GM19043 (cell line): ENCODE data around the gene TNFAIP2.

ENCODE experiments used
- ATAC-seq: cut with Tn5 transposase; IDR thresholded peaks from one replicate; pipeline ENCODE4 v1.9.1; 2021; ENCODE audit warnings: low read depth; ENCODE audit not compliant: unreplicated experiment

Gene TNFAIP2

DNA sequence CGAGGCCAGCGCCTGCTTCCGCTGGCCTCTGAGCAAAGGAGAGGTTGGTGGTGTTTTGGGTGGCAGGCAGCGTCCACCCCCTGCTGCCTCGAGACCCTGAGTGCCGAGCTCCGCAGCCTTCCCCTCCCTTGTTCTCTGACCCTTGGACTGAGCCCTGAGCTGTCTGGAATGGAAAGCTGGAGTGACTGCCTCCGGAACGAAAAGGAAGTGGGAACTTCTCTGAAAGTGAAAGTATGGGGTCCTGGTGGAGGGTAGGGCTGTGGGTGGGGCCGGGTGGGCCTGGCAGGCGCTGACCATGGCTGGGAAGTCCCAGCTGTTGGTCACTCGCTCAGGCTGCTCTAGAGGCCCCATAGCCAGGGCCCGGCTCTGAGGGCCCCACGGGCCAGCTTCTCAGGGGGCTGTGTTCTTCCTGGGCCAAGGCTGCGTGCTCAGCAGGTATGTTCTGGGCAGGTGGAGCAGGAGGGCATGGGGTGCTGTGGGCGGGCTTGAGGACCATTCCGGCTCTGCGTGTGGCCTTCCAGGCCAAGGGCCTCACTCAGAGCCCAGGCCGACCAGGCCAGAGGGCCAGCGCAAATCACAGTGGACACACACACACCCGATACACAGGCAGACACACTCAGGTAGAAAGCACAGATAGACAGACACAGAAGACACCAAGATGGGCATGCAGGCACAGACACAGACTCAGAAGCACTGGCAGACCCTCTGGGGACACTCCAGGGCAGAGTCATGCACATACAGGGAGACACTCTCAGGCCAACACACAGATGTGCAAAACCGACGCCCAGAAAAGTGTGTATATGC lies 28.7 kb upstream of the TNFAIP2 start, which contains the start of gene EXOC3L4:
EXOC3L4 (plus strand) TSS at position 320 of the 804 bp plus-strand sequence. CDS start 5,495 bp downstream, outside the sequence.
- ATAC-seq = no peak

GRCh38 chr14:103095210-103095778 lies 28.0 kb upstream of the TNFAIP2 start:
- no peak for ATAC-seq

- no peak for ATAC-seq
These were observed 26.9 kb upstream of the TNFAIP2 start for GRCh38 chr14:103096387-103096786.

DNA sequence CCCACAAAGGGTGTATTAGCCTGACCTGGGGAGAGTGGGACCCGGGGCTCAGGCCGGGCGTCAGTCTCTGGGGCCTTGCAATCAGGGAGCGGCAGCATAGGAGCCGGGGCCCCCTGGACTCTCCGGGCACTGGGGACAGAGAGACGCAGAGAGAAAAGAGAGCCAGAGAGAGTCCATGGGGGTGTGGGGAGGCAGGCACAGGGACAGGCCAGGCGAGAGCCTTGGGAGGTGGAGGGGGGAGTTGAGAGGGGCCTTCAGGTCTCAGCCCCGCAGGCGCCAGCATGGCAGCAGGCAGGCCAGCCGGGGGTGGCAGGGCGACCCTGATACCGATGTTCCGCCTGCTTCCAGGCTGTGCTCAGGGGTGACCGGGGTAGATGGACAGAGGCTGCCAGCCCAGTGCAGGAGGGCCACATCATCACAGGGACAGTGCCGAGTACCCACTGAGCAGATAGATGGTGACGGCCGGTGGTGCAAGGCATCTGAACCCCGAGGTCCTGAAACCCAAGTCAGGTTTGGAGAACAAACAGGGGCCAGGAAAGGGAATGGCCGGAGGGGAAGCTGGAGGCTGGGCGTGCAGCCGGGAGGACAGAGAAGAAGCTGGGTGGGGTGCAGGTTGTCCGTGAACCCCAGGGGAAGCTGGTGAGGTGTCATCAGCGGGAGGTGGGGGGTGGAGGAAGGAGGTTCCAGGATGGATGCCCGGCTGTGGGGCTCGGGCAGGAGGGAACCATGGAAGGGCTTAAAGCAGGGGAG lies 25.8 kb upstream of the TNFAIP2 start:
- ATAC-seq = no peak

- ATAC-seq = no peak
These were observed 25.0 kb upstream of the TNFAIP2 start for GRCh38 chr14:103097994-103098957.

GRCh38 chr14:103099081-103099732 lies 24.1 kb upstream of the TNFAIP2 start:
- no peak for ATAC-seq

DNA sequence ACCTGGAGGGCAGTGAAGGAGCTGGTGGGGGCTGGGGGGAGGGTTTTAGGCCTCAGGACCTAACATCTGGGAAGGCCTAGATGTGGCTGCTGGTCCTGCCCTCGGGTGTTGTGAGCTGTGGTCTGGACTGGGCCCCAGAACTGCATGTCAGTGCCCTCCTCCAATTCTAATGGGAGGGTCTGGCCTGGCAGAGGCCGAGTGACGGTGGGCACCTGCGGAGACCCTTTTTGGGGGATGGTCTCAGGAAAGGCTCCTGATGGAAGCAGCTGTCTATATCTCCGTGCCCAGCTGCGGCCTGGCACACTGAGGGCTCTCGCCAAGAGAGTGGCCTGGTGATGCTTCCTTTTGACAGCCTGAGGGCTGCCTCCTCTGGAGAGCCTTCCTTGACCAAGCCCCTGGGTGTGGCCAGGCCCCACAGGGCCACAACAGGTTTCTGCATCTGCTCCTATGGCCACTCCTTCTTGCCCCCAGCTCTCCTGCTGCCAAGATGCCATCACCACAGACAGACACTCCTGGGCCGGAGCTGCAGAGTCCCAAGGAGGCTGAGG lies 23.5 kb upstream of the TNFAIP2 start:
- no peak for ATAC-seq

DNA sequence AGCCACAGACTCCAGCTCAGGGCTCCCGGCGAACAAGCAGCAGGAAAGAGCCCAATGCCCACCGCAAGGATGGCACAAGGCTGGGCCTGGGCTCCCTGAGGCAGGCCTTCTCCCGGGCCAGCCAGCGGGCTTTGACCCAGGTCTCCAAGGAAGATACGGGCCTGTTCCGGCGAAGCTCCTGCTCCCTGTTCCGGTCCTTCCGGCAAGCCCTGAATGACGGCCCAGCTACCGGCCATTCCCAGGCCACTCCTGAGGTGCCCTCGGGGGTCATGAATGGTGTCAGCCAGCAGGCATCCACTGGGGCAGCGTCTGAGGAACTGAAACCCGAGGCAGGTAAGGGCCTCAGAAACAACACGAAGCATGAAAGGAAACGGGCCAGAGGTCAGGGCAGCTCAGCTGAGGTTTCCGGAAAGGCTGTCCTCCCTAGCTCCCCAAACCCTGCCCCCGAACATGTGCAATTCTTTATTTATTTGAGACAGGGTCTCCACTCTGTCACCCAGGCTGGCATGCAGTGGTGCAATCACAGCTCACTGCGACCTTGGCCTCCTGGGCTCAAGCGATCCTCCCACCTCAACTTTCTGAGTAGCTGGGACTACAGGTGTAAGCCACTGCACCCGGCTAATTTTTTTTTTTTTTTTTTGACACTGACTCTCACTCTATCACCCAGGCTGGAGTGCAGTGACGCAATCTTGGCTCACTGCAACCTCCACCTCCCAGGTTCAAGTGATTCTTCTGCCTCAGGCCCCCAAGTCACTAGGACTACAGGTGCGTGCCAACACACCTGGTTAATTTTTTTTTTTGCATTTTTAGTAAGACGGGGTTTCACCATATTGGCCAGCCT lies 22.8 kb upstream of the TNFAIP2 start:
- ATAC-seq = no peak

DNA sequence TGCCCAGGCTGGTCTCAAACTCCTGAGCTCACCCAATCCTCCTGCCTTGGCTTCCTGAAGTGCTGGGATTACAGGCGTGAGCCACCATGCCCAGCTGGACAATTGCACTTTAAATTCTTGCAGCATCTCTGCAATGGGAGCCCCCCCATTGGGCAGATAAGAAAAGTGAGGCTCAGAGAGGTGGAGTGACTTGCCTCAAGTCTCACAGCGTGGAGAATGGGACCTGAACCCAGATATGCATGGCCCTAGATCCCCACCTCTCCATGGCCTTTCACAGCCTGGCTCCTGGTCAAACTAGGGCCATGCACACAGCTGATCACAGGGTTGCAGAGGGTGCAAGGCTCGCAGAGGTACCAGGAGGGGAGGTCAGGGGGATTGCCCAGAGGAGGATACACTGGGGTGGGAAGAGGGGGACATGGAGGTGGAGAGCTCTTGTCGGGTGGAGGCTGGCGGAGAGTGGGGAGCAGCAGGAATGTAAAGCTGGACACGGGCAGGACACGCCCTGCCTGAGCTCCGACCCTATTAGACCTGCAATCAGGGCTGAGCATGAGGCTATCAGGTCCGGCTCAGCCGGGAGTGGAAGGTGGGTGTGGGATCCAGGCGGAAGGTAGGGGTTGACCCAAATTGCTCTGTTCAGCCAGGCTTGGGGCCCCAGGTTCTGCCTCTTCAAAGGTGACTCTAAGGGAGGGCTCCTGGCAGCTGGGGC lies 21.9 kb upstream of the TNFAIP2 start:
- no peak for ATAC-seq

DNA sequence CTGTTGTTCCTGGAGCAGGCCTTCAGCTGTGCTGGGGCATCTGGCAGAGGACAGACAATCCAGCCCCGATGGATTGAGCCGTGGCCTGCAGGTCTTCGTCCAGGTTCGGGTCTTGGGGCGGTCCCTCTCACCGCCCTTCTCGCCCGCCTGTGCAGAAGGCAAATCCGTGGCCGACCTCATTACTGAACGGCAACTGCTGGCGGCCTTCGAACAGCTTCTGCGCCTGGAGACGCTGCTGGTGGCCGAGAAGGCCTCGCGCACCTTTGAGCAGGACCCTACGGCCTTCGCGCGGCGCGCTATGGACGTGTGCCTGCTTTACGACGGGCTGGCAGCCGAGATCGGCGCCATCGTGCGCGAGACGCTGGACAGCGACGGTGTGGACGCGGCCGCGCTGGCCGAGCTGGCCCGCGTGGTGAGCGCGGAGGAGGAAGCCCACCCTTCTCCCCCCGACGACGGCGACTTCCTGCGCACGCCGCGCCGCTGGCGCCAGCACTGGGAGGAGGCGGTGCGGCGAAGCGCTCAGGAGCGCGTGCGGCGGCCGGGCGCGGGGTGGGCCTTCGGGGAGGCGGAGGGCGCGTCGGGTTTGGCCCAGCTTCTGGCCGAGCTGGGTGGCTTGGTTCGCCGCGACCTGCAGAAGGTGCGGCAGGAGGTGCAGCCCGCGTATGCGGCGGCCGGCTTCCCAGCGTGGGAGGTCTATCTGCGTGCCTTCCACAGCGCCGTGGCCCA lies 21.1 kb upstream of the TNFAIP2 start:
- ATAC-seq = no peak

- no peak for ATAC-seq
These were observed 20.5 kb upstream of the TNFAIP2 start for GRCh38 chr14:103102689-103103260.

DNA sequence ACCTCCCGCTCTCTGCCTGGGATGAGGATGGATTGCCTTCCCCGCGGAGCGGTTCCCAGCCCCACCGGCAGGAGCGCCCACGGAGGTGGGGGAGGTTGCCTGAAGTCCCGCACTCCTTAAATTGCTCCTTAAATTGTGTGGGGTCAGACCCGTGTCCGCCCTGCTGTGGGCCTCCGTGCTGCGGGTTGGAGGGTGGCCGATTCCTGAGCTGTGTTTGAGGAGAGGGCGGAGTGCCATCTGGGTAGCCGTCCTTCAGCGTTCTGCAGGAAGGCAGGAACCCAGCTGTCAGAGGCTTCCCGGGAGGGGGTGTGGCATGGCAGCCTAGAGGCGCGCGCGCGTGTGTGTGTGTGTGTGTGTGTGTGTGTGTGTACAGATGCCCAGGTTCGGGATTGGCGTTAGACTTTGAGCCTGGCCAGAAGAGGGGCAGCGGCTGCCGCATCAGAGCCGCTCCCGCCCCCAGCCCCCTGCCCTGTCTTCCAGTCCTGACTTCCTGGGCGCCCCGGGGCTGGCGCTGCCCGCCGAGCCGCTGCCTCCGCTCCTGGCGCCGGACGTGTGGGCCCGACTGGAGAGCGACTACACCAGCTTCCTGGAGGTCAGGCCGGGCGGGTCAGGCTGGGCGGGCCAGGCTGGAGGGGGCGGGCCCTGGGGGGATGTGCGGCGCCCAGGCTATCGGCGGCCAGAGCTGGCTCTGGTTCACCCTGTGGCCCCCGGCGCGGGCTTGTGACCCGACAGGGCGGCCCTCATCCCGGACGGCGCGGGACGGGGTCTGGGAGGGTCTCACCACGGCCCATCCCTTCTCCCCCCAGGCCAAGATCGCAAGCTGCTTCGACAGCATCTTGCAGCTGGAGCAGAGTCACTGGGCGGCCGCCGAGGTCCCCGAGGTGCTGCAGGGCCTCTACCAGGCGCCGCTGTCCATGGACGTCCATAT lies 19.5 kb upstream of the TNFAIP2 start:
- no peak for ATAC-seq

GRCh38 chr14:103104389-103104653 lies 18.9 kb upstream of the TNFAIP2 start:
- no peak for ATAC-seq

GRCh38 chr14:103104654-103105452 lies 18.4 kb upstream of the TNFAIP2 start:
- ATAC-seq = no peak

GRCh38 chr14:103105580-103106150 lies 17.6 kb upstream of the TNFAIP2 start:
- ATAC-seq = no peak
